Activated gamma-delta T cell treated with Interleukin-2 at 50 U/mL for 16 hours (primary cell): ENCODE results near the gene POU2AF3.
"Not testable (repeated sequence)": the region's sequence is repeated elsewhere in the genome, so short reads cannot be mapped to it uniquely, and the experiment has no call there.

ENCODE experiments used
- DNase-seq: peaks from one replicate; pipeline ENCODE4 v3.0.0-alpha.2; 2020

POU2AF3 gene

DNA sequence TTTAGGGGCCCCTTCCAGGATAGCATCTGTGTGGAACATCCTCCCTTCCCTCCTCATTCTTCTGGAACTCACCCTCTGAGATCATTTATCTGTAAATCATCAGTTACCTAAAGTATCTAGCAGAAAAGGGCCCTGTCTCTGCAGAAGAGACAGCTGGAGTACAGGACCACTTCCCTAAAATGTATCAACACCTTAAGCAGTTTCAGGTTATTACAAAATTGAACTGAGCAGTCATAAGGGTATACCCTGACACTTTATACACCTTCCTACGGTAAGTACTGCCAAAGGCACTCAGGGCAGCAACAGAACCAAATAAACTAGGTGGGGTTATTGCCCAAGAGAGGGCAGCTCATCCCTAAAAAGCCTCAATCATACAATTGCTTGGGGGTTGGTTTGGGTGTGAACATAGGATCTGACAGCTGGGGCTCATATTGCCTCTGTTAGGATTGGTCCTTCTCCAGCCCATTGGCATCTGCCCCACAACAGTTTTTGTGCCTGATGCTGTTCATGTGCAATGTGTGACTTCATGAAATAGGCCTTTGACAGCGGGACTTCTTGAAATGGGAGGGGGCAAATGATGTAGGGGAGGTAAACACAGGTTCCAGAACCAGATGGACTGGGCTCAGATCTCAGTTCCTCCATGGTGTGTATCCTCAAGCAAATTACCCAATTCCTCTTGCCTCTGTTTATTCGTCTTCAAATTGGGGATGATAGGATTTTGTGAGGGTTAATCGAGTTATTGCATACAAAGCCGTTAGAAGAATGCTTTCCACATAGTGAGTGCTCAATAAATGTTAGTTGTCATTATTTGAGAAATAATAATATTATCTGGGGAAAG is 2.9 kb downstream of the POU2AF3 start:
- no peak for DNase-seq

DNA sequence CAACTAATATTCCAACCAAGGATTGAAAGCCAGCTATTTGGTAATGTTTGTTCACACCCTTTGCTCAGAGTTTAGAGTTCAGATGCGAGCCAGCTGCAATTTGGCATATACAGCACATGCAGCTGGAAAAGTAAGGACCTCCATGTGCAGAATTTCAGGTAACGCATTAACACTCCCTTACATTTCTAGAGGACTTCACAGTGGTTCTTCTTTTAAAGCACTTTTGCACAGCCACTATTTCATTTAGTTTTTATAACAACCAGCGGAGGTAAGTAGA is 3.4 kb downstream of the POU2AF3 start:
- no peak for DNase-seq

DNA sequence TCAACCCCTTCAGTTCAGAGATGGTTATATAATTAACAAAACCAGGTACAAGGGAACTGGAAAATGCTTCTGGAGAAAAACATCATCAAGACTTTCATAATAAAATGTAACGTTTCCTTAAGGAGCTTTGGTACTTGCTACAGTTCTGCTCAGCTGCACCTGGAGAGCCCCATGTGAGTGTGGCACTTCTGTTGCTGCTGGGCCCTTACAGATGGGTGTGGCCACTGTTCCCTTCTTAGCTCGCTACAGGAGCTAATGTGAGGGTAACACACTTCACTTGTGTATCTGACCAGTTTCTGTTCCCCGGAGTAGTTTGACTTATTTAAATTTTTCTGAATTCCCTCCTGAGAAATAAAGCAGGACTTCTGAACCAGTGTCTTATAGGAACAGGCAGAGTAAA is 4.0 kb downstream of the POU2AF3 start:
- DNase-seq, result no peak

DNA sequence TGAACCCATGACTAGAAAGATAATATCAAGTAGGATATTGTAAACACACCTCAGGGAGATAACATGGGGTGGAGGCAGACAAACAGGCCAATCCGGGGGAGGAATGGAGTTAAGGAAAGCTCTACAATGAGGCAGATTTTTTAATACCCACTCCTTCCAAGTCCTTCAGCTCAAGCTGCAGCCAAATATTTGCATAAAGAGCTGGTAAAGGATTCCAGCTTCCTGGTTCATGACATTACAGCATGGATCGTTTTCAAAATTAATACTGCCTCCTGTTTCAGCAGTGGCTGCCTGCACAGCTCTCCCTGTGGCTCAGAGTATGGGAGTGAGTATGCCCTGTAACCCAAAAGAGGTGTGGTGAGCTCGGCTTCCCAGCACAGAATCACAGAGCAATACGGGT is 5.1 kb downstream of the POU2AF3 start:
- DNase-seq, result no peak

DNA sequence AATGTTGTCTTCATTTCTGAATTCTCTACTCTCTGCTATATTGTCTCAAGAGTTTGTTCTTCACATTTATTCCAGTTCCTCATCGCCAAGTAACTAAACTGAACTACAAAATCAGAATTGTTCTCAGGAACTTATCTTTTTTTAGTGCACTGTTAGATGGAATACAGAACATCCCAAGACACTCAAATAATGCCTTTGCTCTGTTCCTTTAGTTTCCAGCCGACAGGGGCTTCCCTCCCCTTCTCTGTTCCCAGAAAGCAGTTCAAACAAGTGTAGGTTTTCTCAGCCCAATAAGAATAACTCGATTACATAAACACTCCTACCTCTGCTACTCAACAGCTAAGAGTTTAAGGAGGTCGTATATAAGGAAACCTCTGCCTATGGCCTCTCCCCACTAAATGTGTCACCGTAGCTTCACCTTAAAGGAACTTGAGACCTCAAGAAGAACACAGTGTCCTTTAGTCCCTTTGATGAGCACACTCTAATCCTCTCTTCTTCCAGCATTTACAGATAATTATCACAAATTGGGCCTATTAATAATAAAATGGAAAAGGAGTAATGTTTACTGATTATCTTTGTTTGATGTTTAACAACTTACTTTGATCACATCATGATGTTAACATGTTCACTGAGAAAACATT is 6.9 kb downstream of the POU2AF3 start:
- no peak for DNase-seq

DNA sequence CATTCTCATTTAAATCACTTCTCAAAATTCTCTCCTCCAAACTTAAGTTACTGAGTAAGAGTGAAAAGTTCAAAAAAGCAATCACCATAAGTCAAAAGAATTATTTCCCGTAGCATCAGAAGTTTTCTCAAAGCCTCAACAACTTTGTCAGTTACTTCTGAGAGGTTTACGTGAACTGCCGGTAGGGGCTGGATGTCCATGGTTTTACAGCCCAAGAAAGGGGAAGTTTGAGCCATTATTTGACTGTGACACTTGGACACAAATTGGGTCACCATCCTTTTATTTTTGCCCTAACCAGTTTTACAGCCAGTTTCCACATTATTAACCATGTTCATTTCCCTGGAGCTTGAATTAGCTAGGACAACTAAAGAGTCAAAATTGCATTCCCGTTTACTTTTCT is 7.5 kb downstream of the POU2AF3 start:
- DNase-seq, result no peak

DNA sequence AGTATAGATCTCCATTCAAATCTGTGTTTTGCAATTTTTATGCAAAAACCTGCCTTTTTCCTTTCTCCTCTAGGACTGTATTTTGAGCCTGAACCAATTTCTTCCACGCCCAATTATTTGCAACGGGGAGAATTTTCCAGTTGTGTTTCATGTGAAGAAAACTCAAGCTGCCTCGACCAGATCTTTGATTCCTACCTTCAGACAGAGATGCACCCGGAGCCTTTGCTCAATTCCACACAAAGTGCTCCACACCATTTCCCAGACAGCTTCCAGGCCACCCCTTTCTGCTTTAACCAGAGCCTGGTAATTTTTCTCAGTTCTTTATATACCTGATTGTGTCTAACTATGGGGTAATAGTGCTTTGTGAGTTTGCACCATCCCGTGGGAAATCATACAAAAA is 8.0 kb downstream of the POU2AF3 start:
- no peak for DNase-seq

DNA sequence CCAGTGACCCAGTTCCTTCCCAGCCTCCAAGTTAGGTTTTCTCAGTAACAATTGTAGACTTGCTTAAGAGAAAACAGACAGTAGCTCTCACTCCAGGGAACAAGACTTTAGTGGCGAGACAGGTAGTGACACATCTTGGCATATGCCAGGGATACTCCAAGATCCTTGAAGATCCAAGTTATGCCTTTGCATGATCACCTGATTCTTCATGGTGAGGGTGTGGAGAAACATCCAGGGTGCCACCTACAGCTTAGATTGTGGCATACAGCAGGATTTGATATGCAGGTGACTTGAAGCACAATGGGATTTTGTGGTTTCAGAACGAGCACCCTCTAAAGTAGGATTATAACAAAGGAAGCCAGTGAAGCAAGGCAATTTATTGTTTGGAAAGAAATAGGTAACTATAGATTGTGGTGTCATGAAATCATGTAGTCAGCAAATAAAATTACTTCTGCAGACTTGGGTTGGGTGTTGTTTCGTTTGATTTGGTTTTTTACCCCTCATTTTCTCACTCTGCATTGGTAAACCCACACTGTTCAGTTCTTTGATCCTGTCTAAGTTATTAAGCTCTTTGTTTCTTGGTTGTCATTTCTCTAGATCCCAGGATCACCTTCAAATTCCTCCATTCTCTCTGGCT is 9.2 kb downstream of the POU2AF3 start:
- no peak for DNase-seq

DNA sequence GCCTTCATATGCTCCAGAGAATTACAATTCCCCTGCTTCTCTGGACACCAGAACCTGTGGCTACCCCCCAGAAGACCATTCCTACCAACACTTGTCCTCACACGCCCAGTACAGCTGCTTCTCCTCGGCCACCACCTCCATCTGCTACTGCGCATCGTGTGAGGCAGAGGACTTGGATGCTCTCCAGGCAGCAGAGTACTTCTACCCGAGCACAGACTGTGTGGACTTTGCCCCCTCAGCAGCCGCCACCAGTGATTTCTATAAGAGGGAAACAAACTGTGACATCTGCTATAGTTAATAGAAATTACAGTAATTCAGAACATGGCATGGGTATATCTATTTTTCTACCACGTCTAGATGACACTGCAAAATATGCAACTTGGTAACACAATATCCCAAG is 9.8 kb downstream of the POU2AF3 start:
- no peak for DNase-seq

DNA sequence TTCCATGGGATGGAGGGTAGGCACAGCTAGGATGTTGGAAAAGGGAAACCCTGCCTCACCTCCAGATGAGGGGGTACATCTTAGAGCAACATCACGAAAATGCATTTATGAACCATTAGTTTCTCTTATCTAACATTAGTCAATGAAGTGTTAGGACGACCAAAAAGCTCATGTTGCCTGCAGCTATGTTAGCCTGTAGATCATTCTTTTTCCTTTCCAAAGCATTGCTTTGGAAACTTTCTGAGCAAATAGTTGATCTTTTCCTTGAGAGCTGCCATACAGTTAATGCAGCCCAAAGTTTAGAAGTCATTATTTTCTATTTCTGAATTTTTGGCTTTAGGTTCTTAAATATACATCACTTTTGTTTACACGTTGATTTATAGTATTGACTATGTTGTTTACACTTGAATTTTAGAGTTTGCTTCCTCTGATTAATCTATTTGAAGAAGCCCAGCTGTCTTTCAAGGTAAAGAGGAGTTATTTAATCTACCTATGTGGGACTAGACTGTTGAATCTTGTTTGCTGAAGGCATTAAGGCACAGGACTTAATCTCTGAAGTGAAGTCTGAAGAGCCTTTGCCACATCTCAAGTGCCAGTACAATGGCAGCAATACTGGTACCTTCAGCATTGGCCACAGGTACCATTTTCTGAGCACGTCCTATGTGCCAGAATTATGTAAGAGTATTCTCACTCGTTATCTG is 11.0 kb downstream of the POU2AF3 start:
- no peak for DNase-seq

DNA sequence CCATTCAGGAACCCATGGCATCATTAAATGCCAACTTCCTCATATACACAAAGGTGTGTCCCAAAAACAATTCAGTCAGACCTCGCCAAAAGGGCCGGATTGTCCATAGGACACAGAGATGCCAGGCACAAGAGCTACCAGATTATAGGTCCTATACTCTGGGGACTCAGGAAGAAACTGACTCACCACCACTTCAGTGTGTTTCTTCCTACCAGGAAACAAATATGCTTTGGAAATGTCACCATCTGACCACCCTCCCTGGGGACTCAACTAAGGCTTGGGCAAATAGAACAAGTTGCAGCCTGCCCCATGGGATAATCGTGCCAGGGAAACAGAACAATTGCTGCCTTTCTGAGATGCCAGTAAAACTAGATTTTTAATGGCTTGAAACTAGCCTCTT is 11.7 kb downstream of the POU2AF3 start:
- DNase-seq, result no peak

DNA sequence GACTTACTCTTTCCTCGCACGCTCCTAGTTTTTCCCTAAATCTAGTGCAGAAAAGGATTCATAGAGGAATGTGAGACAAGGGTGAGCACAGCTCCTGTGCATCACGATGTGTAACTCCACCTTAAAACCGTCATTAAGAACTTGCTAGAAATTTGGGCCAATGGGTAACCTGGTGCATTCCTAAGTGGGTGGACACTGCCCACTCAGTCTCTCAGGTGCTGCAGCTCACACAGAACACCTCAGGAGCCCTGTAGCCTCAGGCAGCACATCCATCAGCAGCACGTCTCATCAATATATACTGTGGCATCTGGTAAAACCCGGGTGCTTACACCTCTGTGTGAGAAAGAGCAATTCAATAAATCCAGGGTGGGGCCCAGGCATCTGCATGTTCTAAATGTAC is 12.4 kb downstream of the POU2AF3 start:
- DNase-seq, result no peak

DNA sequence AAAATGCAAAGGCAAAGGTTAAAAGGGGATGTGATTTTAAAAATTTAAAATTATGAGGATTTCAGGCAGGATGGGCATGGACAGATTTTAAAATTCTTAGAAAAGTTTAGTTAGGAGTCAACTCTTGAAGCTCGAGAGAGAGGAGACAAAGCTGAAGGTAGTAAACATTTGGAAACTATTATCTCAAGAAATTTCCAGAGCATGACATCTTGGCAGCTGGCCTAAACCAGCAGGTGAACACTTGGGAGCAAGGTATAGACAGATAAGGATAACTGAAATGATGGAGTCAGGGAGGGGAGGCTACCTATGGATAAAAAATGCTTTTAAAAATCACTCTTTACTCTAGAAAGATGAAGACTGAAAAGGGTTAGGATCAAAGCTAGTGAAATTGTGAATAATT is 13.7 kb downstream of the POU2AF3 start:
- no peak for DNase-seq

DNA sequence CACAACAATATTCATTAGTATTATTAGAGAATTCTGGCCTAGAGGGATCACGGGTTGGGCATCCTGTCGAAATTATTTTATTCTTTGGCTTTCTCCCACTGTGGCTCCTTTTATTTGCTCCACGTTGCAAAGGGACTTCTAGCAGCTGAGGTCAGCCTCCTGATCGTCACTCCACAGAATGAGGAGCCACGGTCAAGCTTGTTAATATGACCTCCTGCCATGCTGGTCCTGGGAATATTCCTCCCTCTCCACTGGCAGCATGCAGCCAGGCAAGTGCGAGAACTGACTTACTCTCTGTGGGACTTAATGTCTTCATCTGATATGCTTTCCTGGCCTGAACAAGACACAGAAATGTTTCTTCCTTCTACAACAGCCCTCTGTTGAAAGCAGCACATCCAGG is 20.9 kb downstream of the POU2AF3 start:
- no peak for DNase-seq

DNA sequence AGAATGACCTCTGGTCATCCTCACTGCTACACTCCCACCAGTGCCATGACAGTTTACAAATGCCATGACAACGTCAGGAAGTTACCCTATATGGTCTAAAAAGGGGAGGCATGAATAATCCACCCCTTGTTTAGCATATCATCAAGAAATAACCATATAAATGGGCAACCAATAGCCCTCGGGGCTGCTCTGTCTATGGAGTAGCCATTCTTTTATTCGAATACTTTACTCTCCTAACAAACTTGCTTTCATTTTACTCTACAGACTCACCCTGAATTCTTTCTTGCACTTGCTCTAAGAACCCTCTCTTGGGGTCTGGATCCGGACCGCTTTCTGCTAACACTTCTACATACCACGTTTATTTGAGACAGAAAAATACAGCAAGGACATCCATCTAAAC is 21.9 kb downstream of the POU2AF3 start:
- not testable (repeated sequence) for DNase-seq

DNA sequence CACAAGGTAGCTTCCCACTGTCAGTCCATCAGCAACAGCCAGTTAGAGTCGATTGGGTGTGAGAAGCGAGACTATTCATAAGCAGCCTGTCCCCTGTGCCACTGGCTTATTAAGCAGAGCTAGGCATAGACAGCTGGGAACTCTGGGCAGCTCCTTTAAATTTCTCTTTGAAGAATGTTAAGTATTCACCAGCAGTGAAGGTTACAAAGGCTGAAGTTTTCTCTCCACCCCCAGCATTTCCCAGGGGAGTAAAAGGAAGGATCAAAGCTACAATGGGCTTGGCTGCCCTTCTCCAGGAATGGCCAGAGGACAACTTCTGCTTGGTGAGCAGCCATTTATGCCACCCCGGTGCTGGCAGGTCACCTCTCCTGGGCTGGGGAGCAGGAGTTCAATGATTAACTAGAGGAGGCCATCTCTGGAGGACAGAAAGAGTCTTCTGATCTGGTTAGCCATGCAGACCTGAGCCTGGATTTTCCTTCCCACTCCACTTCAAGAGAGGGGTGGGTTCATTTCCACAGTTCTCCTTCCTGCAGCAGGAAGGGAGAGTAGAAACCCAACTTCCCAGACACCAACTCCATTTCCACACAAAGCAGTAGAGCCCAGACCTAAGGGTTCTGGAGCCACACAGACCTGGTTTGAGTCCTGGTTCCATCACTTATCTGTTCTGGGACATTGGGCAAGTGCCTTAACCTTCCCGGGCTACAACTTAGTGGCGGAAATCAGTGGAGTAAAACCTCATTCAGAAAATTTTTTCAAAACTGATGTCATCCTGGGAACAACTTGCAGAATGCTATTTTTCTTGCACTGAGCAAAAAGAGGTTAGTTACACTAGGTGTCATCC is 22.6 kb downstream of the POU2AF3 start:
- DNase-seq, result no peak

DNA sequence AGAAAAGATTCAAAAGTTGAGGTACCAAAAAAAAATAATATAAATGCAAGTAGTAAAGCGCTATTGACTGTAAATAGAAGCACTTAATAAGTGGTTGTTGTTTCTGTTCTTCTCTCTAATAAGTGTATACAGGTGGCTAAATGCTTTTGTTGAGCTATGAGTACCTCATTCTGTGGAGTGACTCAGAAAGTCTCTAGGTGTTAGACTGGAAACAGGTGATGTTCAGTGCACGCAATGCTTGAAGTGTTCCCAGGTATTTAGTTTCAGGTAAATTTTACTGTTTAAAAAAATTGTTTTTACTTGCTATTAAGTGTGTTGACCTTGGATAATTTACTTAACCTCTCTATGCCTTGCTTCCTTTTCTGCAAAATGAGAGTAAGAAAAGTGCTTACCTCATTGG is 24.2 kb downstream of the POU2AF3 start:
- no peak for DNase-seq

DNA sequence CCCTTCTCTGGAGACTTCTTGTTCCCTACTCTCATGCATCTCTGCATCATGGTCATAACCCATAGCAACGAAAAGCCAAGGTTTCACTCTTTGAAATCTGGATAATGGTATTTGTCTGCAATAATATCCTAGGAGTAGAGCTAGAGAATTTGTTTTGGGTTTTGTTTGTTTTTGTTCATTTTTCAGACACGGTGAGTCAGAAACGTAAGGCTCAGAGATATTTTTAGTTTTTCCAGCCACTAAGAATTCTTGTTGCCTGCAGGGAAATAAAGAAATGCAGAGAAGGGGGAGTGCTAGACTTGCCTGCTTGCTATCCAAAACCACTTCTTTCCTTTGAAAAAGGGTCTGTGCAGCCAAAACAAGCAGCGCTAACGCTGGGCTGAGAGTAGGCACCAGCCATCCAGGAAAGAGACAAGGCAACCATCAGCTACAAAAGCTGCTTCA is 26.0 kb downstream of the POU2AF3 start:
- no peak for DNase-seq

DNA sequence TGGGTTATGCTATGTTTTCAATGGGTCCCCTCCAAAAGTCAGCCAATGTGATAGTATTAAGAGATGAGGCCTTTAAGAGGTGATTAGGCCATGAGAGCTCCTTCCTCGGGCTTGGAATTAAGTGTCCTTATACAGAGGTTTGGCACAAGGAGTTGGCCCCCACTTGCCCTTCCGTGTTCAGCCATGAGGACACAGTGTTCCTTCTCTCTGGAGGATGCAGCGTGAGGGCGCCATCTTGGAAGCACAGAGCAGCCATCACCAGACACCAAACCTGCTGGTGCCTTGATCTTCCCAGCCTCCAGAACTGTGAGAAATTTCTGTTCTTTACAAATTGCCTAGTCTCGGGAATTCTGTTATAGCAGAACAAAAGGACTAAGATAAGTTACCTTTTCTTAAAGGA is 26.9 kb downstream of the POU2AF3 start:
- DNase-seq, result no peak

DNA sequence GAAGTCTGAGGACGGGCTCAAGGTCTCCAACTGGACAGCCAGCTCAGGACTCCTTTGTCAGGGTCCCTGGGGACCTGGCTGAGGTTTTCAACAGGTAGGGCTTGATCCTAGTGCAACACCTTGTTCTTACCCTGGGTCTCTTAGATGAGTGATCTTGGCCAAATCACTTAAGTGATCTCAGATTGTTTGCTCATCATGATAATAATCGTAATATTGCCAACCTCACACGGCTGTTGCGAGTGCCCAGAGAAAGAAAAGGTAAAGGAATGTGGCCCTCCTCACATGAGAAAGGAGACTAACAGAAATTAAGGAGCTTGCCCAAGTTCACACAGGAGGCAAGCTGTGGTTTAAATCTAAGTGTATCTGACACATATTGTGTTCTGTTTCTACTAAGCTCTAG is 28.5 kb downstream of the POU2AF3 start:
- no peak for DNase-seq

DNA sequence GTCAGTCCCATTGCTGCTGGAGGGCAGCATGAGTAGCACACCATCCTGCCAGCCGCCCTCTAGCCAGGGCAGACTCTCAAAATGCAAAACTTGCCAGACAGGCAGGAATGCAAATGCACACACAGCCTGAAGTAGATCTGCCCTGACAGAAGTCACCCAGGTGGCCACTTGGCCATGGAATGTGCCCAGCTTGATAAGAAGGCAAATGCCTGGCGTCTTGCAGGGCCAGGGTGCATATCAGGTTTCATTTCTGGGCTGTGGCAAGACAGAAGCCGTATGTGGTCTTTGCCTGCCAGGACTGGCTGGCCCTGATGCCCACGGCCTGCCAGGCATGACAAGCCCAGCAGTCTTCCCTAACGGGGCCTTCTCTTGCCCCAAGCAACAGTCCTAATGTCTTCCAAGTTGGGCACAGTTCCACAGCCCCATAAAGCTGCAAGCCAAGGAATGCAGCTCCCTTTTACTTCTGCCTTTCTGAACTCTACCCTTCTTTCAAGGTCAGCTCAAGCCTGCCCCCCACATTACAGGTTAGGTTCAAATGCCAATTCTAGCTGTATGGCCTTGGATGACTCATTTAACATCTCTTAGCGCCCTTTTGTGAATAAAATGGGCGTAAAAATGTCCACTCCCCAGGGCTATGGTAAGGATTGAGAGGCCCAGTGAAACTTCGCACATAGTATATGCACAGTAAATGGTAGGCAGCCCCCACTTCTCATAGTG is 29.7 kb downstream of the POU2AF3 start:
- no peak for DNase-seq
